Heart left ventricle (tissue), 13 donors: Measurements from ENCODE around the gene ZBTB22.

Source experiments
- POLR2A ChIP-seq, 2 donors: fragments of 450-650 bp; IDR thresholded peaks; one replicate each; pipeline ENCODE4 v1.6.1; 2017; ENCODE audit warnings: antibody characterized with exemption in 2 of 2, mild to moderate bottlenecking in 2 of 2, moderate library complexity in 2 of 2
- TF ChIP-seq, protein P1 (sequence below), 12 donors: fragments of 200-600 bp; sonication (generic) in 4 of 12; IDR thresholded peaks; one replicate each; pipeline versions ENCODE4 v1.5.0 to v1.8.0; 2018 to 2022; ENCODE audit warnings: antibody characterized with exemption in 12 of 12, mild to moderate bottlenecking in 5 of 12
- donor health status: ischemic (EF 13 %, LVEDD 7.1; RV severe dilation, severe dysfunction).
- donor health status: DM: no; HTN: yes; CAD: no.
- donor health status: DM: no; HTN: no; CAD: no.
- donor health status: ischemic (EF 25% LVEDD 6.9; RV normal size, moderate dysfunction).
- donor health status: ischemic (EF 25% LVEDD 5.7; RV mildly dilated, moderate dysfunction).
- donor health status: ischemic (EF 35%, LVEDD 5.7; RV mildly dilated, moderate dysfunction).
- donor health status: nonischemic (EF 11% LVEDD 7.7; RV severe dilation, severe dysfunction).
- donor health status: DM: yes; HTN: yes; CAD: no.
- donor health status: PGD.
- donor health status: ischemic (EF 29% LVEDD 5.4; RV normal size, mild dysfunction).
- donor health status: nonischemic (EF 23%, LVEDD 6.1; RV moderate dilation, normal function).

DNA sequence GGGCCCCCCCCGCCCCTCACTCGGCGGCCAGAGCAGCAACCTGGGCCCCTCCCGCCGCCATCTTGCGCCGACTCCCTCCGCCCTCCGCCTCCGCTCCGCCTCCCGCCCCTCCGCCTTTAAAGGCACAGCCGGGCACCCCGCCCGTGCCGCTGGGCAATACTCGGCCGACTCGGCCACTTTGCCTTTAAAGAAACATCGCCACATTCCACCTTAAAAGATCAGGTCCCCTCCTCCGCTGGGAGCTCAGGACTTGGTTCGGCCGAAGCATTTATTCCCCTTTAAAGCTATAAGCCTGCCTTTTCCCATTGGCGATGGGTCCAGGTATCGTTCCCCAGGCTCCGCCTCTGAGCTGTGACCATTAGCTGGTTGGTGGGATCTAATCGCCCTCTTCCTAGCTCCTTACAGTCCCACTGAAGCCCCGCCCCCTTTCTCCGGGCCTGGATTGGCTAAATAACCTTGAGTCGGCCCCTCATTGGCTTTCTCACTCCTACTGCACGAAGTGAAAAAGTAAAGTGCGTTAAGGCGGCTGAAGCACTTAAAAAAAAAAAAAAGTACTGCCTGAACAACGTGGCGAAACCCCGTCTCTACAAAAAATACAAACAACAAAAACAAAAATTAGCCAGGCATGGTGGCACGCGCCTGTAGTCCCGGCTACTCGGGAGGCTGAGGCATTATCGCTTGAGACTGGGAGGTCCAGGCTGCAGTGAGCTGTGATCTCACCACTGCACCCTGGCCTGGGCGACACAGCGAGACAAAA is at the start of gene ZBTB22:
- TF ChIP-seq, protein P1, sequence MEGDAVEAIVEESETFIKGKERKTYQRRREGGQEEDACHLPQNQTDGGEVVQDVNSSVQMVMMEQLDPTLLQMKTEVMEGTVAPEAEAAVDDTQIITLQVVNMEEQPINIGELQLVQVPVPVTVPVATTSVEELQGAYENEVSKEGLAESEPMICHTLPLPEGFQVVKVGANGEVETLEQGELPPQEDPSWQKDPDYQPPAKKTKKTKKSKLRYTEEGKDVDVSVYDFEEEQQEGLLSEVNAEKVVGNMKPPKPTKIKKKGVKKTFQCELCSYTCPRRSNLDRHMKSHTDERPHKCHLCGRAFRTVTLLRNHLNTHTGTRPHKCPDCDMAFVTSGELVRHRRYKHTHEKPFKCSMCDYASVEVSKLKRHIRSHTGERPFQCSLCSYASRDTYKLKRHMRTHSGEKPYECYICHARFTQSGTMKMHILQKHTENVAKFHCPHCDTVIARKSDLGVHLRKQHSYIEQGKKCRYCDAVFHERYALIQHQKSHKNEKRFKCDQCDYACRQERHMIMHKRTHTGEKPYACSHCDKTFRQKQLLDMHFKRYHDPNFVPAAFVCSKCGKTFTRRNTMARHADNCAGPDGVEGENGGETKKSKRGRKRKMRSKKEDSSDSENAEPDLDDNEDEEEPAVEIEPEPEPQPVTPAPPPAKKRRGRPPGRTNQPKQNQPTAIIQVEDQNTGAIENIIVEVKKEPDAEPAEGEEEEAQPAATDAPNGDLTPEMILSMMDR (IDR thresholded peaks at IDR 0.05) = no peak
- peak in 1 of 2 donors; percentile 39 for TF ChIP-seq POLR2A (IDR thresholded peaks at IDR 0.05)
